HepG2 (cell line): ENCODE results near the gene PRSS21. TPM values are rescaled to one million over a fixed set of nuclear protein-coding genes. Genes with fewer than 3 reads are reported as not detected.

Source experiments
- ATAC-seq: fragments of 200-7000 bp; cut with Tn5 transposase; 3 replicates; pipeline ENCODE4 v1.9.1; 2020; ENCODE audit warnings: mild to moderate bottlenecking, moderate library complexity
- BruUV-seq: library from RNA; stranded (reverse); fragments of 400-500 nt; replicated peaks from 2 replicates; lab custom pipeline; 2021; lab: Mats Ljungman, UMichigan
- CTCF ChIA-PET: fragments of 300-600 bp; formaldehyde crosslinking; extraction: SDS; loops from one replicate; lab custom pipeline; 2021; ENCODE audit warnings: low total read pairs, inconsistent platforms, low intra/inter-chr PET ratio; lab: Yijun Ruan, JAX
- POLR2A ChIA-PET: fragments of 350-600 bp; sonication (Branson Sonifier 250); formaldehyde crosslinking; loops from one replicate; lab custom pipeline; 2020; ENCODE audit warnings: antibody characterized with exemption, inconsistent platforms; lab: Yijun Ruan, JAX
- DNase-seq: peaks from one replicate; pipeline ENCODE4 v3.0.0-alpha.2; 2015; ENCODE audit warnings: low spot score
- FAIRE-seq: peaks from 3 replicates; lab custom pipeline; 2011; peaks lifted over from hg19 to GRCh38; lab: Jason Lieb, UNC
- H2AFZ ChIP-seq: one replicate; pipeline ENCODE4 v1.6.1; 2011; ENCODE audit warnings: low read length, inconsistent platforms
- H3K27ac ChIP-seq: fragments of 300-600 bp; 3 replicates; pipeline ENCODE4 v1.8.0; 2011; ENCODE audit warnings: mixed run types, mild to moderate bottlenecking, mixed read lengths, low read length, inconsistent platforms; ENCODE audit not compliant: insufficient read depth; ENCODE audit errors: extremely low read length
- H3K27me3 ChIP-seq, 2 experiments: fragments of 200-600 bp in 1 of 2; 2 replicates in 1 of 2; 3 replicates in 1 of 2; pipeline versions ENCODE4 v1.6.0 to v1.8.0; 2011; ENCODE audit warnings: low read length in 2 of 2, mild to moderate bottlenecking in 2 of 2, moderate library complexity in 2 of 2, inconsistent platforms in 1 of 2; ENCODE audit not compliant: insufficient read depth in 2 of 2, control insufficient read depth in 1 of 2
- H3K36me3 ChIP-seq, 2 experiments: fragments of 200-600 bp in 1 of 2; replicated peaks in 1 of 2; 2 replicates in 1 of 2; 3 replicates in 1 of 2; pipeline versions ENCODE4 v1.5.1 to v1.8.0; 2011; ENCODE audit warnings: low read length in 2 of 2, inconsistent platforms in 1 of 2; ENCODE audit not compliant: insufficient read depth in 2 of 2, control insufficient read depth in 1 of 2
- H3K4me1 ChIP-seq: 2 replicates; pipeline ENCODE4 v1.5.1; 2012; ENCODE audit warnings: low read length, inconsistent platforms; ENCODE audit not compliant: insufficient read depth
- H3K4me2 ChIP-seq: 2 replicates; pipeline ENCODE4 v1.6.0; 2011; ENCODE audit warnings: low read depth, low read length, inconsistent platforms
- H3K4me3 ChIP-seq, 3 experiments: fragments of 200-600 bp in 1 of 3; sonication (generic), shearing (Covaris generic) in 1 of 3; replicated peaks in 1 of 3; 2 replicates each; pipeline ENCODE4 v1.5.1; 2011 to 2016; ENCODE audit warnings: low read length in 3 of 3, inconsistent platforms in 2 of 3, low read depth in 2 of 3, mild to moderate bottlenecking in 2 of 3, control low read depth in 1 of 3, mixed read lengths in 1 of 3; ENCODE audit not compliant: insufficient read depth in 1 of 3
- H3K79me2 ChIP-seq: one replicate; pipeline ENCODE4 v1.6.1; 2011; ENCODE audit warnings: low read length, inconsistent platforms; ENCODE audit not compliant: insufficient read depth
- H3K9ac ChIP-seq: 2 replicates; pipeline ENCODE4 v1.6.0; 2011; ENCODE audit warnings: mild to moderate bottlenecking, low read depth, low read length, inconsistent platforms; ENCODE audit not compliant: insufficient read depth
- H3K9me3 ChIP-seq: 2 replicates; pipeline ENCODE4 v1.5.1; 2012; ENCODE audit warnings: mild to moderate bottlenecking, low read length
- H4K20me1 ChIP-seq: 2 replicates; pipeline ENCODE4 v1.6.0; 2011; ENCODE audit warnings: inconsistent platforms, mild to moderate bottlenecking, low read length, moderate library complexity; ENCODE audit not compliant: insufficient read depth
- KDM5A ChIP-seq: fragments of 200-600 bp; sonication (generic); IDR thresholded peaks from 2 replicates; pipeline ENCODE4 v1.7.0; 2018; ENCODE audit warnings: antibody characterized with exemption, mild to moderate bottlenecking, low read length, borderline replicate concordance
- PHF20 ChIP-seq: sonication (generic); formaldehyde crosslinking; IDR thresholded peaks from 2 replicates; pipeline ENCODE4 v1.5.0; 2020; ENCODE audit warnings: mild to moderate bottlenecking, missing genetic modification reagents
- THAP11 ChIP-seq: IDR thresholded peaks from 2 replicates; pipeline ENCODE4 v1.6.1; 2016; ENCODE audit warnings: missing biosample characterization, missing genetic modification reagents
- WGBS: methylation state at CpG from one replicate; pipeline ENCODE4 v1.1.6; 2017; ENCODE audit warnings: low lambda C conversion rate; 5-methylcytosine and 5-hydroxymethylcytosine counted together
- in situ Hi-C: cut with HindIII; loops from 2 replicates; pipeline ENCODE4 v1.10.0; 2017; ENCODE audit warnings: low pct_unique_long_range_greater_than_20kb; ENCODE audit not compliant: extremely low pct_ligation_motif_present
- intact Hi-C: fragments of 100-400 bp; cut with micrococcal nuclease; formaldehyde crosslinking; loops from one replicate; pipeline ENCODE4 v1.10.0; 2022; ENCODE audit not compliant: unreplicated experiment
- polyA plus RNA-seq, 8 experiments: library from polyadenylated mRNA; depleted of rRNA in 3 of 8; stranded (reverse) in 7 of 8; unstranded in 1 of 8; fragments of >200 nt; fragmentation: Illumina TruSeq in 4 of 8; extraction: Trizol in 4 of 8; gene quantifications; 2 replicates each; pipeline versions ENCODE4 v1.2.1 to v1.2.3, GENCODE V29; 2011 to 2016; ENCODE audit warnings: low read depth in 4 of 8, missing spikeins in 1 of 8, mixed read lengths in 1 of 8; ENCODE audit not compliant: insufficient read depth in 1 of 8
- total RNA-seq, 5 experiments: library from RNA; depleted of rRNA; stranded (reverse); fragments of >200 nt; fragmentation: Illumina TruSeq; extraction: Trizol; gene quantifications; 2 replicates each; pipeline ENCODE4 v1.2.3, GENCODE V29; 2016; ENCODE audit warnings: low read depth in 1 of 5
- TF ChIP-seq, protein P1 (sequence below): sonication (generic); formaldehyde crosslinking; IDR thresholded peaks from 2 replicates; pipeline ENCODE4 v1.5.0; 2020; ENCODE audit warnings: missing genetic modification reagents

PRSS21 gene
- total and polyA plus RNA-seq, 2 of the 13 experiments (the other 11 are each of a cell fraction or from before 2014, with no cell fraction given) = not detected

DNA sequence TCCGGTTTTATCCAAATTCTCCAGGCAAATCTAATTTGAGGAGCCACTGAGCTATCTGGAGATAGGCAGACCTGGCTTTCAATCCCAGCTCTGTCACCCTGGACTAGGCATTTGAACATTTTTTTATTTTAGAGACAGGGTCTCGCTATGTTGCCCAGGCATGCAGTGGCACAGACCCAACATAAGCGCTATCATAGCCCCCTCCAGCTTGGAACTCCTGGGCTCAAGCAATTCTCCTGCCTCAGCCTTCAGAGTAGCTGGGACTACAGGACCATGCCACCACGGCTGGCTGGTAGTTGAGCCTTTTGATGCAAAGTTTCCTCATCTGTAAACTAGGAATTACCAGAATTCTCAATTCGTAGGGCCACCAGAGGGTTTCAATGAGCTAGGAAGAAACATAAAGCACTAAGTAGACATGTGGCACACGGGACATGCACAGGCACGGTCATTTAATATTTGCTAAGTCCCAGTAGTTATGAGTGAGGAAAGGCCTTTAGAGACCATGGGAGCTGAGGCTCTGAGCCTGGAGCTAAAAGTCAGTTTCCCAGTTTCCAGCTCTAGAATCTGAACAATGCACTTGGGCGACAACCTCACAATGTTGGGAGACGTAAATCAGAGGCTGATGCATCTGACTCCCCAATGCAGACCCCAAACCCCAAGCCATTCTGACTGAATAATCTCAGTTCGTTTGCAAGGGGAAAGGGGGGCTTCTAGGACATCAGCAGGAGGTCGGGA is 41.1 kb upstream of the PRSS21 start:
- peaks cover 25% of the 10 kb centered on the region for H3K4me1 ChIP-seq
- DNase-seq (no peak), FAIRE-seq (no peak)
- peak overlapping the region; percentile 70 to 98 (median 80) for H3K4me3 ChIP-seq
- H3K9ac ChIP-seq = peak overlapping the region; percentile 91
- no TSS peak for BruUV-seq
- POLR2A ChIA-PET = interaction anchor here (1.0 to 6.1 kb wide), 3 partner anchors 9 to 54 kb away, joined by 3 to 74 read pairs (median 4); partner anchors contain the start of genes SRRM2 and ZG16B
- H3K27ac ChIP-seq = peak overlapping the region; percentile 60
- WGBS = 39% methylated on average over 10 of the region's 11 CpGs
- TF ChIP-seq KDM5A = no peak
- TF ChIP-seq, protein P1, sequence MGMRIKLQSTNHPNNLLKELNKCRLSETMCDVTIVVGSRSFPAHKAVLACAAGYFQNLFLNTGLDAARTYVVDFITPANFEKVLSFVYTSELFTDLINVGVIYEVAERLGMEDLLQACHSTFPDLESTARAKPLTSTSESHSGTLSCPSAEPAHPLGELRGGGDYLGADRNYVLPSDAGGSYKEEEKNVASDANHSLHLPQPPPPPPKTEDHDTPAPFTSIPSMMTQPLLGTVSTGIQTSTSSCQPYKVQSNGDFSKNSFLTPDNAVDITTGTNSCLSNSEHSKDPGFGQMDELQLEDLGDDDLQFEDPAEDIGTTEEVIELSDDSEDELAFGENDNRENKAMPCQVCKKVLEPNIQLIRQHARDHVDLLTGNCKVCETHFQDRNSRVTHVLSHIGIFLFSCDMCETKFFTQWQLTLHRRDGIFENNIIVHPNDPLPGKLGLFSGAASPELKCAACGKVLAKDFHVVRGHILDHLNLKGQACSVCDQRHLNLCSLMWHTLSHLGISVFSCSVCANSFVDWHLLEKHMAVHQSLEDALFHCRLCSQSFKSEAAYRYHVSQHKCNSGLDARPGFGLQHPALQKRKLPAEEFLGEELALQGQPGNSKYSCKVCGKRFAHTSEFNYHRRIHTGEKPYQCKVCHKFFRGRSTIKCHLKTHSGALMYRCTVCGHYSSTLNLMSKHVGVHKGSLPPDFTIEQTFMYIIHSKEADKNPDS = no peak
- TF ChIP-seq THAP11 (CRISPR knock-in tag) = no peak
- no peak for TF ChIP-seq PHF20 (CRISPR knock-in tag)
- TF ChIP-seq, all 625 proteins: peak for 0
- Histone ChIP-seq H3K79me2 (peaks cover 34% of the 10 kb centered on the region), H3K9me3 (no peaks in the 10 kb centered on the region), H3K27me3 (no peaks in the 10 kb centered on the region; a peak in 1 of 5 replicates), H2AFZ (no peak overlapping the region), H3K36me3 (peaks cover 16 to 34% of the 10 kb centered on the region in 2 experiments; a peak in 4 of 5 replicates), H4K20me1 (0 out of 2 replicates have a peak, but pooled peaks cover 5% of the 10 kb centered on the region), H3K4me2 (peak overlapping the region; percentile 93)
- CTCF ChIA-PET = no interaction called here
- in situ Hi-C loops = no loop called here
- no peak for ATAC-seq
- intact Hi-C loops = no loop called here
